ENCODE data around the gene WNT16.

DNA sequence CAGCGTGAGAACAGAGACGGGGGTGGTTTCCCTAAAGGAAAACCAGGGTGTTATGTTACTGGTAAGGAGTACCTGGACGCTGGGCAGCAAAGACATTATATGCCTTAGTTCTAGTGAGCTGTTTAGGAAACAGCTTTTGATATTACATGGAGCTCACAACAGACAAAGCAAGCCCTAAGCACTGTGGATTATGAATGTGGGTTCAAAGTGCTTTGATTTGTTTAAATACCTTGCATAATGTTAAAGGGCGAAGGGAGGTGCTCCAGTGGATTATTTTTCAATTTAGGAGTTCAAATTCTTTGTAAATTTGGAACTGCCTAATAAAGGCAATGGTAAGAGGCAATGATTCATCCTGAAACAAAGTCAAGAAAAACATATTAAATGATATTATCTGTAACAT is 13.8 kb downstream of the WNT16 start:
- TF ChIP-seq, protein P1, sequence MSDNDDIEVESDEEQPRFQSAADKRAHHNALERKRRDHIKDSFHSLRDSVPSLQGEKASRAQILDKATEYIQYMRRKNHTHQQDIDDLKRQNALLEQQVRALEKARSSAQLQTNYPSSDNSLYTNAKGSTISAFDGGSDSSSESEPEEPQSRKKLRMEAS (IDR thresholded peaks at IDR 0.05), result no peak
- TF ChIP-seq EP300 (IDR thresholded peaks at IDR 0.05; ENCODE audit: borderline replicate concordance), result no peak
- TF ChIP-seq, protein P2, sequence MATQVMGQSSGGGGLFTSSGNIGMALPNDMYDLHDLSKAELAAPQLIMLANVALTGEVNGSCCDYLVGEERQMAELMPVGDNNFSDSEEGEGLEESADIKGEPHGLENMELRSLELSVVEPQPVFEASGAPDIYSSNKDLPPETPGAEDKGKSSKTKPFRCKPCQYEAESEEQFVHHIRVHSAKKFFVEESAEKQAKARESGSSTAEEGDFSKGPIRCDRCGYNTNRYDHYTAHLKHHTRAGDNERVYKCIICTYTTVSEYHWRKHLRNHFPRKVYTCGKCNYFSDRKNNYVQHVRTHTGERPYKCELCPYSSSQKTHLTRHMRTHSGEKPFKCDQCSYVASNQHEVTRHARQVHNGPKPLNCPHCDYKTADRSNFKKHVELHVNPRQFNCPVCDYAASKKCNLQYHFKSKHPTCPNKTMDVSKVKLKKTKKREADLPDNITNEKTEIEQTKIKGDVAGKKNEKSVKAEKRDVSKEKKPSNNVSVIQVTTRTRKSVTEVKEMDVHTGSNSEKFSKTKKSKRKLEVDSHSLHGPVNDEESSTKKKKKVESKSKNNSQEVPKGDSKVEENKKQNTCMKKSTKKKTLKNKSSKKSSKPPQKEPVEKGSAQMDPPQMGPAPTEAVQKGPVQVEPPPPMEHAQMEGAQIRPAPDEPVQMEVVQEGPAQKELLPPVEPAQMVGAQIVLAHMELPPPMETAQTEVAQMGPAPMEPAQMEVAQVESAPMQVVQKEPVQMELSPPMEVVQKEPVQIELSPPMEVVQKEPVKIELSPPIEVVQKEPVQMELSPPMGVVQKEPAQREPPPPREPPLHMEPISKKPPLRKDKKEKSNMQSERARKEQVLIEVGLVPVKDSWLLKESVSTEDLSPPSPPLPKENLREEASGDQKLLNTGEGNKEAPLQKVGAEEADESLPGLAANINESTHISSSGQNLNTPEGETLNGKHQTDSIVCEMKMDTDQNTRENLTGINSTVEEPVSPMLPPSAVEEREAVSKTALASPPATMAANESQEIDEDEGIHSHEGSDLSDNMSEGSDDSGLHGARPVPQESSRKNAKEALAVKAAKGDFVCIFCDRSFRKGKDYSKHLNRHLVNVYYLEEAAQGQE (IDR thresholded peaks at IDR 0.05; ENCODE audit: low read depth), result no peak
- no peak for TF ChIP-seq RAD21 (IDR thresholded peaks at IDR 0.05; ENCODE audit: low read depth)
- no peak for TF ChIP-seq CEBPB (IDR thresholded peaks at IDR 0.05)
- TF ChIP-seq EGR1 (IDR thresholded peaks at IDR 0.05), result no peak
- TF ChIP-seq TAF1 (IDR thresholded peaks at IDR 0.05; ENCODE audit: low read depth), result no peak
- TF ChIP-seq FOXM1 (IDR thresholded peaks at IDR 0.05; ENCODE audit: borderline replicate concordance, low read depth), result no peak
- TF ChIP-seq, protein P3, sequence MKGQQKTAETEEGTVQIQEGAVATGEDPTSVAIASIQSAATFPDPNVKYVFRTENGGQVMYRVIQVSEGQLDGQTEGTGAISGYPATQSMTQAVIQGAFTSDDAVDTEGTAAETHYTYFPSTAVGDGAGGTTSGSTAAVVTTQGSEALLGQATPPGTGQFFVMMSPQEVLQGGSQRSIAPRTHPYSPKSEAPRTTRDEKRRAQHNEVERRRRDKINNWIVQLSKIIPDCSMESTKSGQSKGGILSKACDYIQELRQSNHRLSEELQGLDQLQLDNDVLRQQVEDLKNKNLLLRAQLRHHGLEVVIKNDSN (IDR thresholded peaks at IDR 0.05), result no peak
- no peak for TF ChIP-seq CREB1 (IDR thresholded peaks at IDR 0.05; ENCODE audit: low read depth)
- no peak for TF ChIP-seq TEAD4 (IDR thresholded peaks at IDR 0.05)
- no peak for TF ChIP-seq ZBTB7A (IDR thresholded peaks at IDR 0.05; ENCODE audit: low read depth)

Measured in Ishikawa (cell line).